Activated CD8-positive, alpha-beta memory T cell treated with anti-CD3 and anti-CD28 coated beads, Interleukin-2, amount 50 U/mL, for 48 hours (primary cell): ENCODE measurements around the gene LPAR1.

ENCODE experiments used
- DNase-seq: peaks from one replicate; pipeline ENCODE4 v3.0.0-alpha.2; 2020

The LPAR1 gene

GRCh38 chr9:110950041-110950645 is 88.1 kb downstream of the LPAR1 start:
- DNase-seq, result no peak

DNA sequence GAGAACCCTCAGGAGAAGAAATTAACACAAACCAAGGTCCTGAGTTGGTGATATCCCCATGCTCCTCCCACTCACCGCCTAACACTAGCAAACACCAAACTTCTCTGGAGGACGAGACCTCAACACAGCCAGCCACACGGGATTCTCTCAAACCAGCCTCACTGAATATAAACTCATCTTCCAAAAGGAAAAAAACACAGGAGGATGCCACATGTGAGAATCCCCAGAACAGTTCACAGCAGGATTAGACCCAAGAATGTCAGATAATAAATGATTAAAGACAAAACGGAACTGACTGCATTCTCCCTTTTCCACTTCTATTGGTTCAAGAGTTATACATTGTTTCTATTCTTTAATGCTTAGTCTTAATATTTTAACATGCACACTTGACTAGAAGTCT is 89.2 kb downstream of the LPAR1 start:
- DNase-seq, result no peak

GRCh38 chr9:110947491-110948044 is 90.7 kb downstream of the LPAR1 start:
- no peak for DNase-seq

- no peak for DNase-seq
These were observed 95.7 kb downstream of the LPAR1 start for GRCh38 chr9:110942522-110942921.

- no peak for DNase-seq
These were observed 97.2 kb downstream of the LPAR1 start for GRCh38 chr9:110940951-110941557.

DNA sequence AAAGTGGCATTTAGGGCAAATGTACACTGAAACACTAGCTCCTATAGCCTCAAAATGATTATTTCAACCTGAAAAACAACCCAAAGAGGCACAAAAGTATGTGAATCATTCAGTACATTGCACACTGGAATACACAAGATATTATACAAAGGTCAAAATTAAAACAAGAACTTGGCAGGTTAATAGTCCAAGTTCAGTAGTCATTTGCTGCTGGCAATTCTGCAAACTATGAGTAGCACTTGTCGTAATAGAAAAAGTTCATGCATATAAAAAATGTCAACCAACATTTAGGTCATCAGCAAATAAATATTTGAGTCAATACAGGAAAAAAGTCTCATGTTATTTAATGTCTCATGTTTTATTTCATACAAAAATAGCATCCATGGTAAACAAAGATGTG is 98.7 kb downstream of the LPAR1 start:
- no peak for DNase-seq

- DNase-seq, result no peak
These were observed 99.2 kb downstream of the LPAR1 start for GRCh38 chr9:110939047-110939446.

DNA sequence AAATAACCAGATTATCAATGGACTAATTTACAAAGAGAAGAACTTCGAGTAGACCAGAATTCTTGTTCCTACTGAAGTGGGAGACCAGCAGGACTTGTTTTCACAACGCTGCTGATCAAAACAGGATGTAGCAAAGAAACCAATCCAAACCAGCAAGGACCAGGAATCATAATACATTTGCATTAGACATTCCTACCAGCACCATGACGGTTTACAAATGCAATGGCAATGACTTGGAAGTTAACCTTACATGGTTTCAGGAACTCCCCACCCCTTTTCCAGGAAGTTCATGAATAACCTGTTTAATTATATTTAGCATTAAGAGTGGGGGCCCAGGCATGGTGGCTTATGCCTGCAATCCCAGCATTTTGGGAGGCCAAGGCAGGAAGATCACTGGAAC is 100.0 kb downstream of the LPAR1 start:
- no peak for DNase-seq

GRCh38 chr9:110936719-110937452 is 101.4 kb downstream of the LPAR1 start:
- no peak for DNase-seq

GRCh38 chr9:110936237-110936636 is 102.0 kb downstream of the LPAR1 start:
- DNase-seq, result no peak

- no peak for DNase-seq
These were observed 102.4 kb downstream of the LPAR1 start for GRCh38 chr9:110935829-110936228.

DNA sequence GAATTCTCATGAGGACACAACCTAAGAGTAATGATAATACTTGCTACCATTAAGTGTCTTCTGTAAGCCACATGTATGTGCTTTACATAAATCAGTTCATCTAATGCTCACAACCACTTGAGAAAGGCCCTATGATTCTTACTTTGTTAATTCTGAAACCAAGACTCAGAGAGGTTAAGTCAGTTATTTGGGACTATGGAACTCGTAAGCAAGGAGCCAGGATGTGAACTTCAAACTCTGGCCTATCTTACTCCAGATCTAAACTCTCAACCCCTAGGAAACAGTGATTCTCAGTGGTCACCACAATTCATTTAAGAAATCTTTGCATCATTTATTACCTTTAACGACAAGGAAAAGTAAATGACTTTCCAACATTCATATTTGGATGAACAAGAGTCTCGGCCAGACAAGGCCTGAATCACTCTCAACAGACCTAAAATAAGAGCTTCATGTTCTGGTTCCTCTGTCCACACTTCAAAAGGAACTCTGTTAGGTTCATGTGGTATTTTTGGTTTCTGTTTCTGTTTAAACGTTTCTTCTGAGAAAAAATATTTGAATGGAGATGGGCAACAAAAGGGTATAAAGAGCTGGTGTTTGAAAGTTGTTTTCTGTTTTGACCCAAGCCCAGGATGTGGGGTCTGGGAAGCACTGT is 104.8 kb downstream of the LPAR1 start:
- no peak for DNase-seq

DNA sequence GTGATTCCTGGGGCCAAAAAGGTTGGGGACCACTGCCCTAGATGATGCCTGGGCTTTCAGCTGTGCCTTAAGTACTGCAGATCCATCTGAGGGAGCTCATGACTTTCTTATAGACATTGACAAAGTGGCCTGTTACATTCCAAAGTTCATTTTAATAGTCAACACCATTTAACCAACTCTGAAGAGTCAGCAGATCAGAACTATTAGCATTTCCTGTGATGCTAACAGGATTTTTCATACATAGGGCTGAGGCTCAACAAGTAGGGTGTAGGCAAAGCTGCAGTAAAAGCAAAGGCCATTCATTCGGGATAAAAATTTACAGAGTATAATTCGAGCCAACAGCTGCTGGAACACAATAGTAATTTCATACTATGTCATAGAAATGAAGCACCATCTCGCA is 105.4 kb downstream of the LPAR1 start:
- no peak for DNase-seq

DNA sequence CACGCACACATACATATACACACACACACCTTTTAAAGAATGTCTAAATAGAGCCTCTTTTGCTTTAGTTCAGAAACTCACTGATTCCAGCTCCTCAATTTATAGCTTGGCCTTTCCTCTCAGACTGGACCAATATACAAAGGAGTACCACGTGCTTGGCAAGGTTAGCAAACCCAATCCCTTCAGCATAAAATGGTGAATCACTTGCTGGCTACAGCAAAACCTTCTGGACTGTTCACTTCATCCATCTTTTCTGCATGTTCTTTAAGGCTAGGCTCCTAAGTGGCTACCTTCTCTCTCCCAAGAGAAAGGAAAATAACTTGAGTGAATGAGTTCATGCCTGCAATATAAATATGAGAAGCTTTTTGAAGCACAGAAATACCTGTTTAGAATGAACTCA is 109.7 kb downstream of the LPAR1 start:
- DNase-seq, result no peak

GRCh38 chr9:110926828-110927487 is 111.3 kb downstream of the LPAR1 start:
- no peak for DNase-seq

DNA sequence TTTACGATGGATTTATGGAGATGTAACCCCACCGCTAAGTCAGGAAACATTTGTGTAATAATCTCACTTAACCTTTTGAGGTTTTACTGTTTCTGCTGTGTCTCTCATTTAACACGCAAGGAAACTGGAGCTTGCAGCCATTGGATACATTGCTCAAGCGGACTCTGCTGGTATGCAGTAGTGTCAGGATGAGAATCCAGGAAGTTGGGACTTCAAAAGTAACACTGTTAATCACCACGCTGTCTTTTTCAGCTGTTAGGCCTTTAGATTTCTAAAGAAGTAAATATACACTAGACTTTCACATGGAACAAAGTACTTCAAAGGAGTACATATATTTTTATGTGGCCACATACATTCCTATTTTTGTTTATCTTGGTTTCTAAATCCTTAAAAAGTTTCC is 114.7 kb downstream of the LPAR1 start:
- no peak for DNase-seq

GRCh38 chr9:110922145-110922544 is 116.1 kb downstream of the LPAR1 start:
- DNase-seq, result no peak

DNA sequence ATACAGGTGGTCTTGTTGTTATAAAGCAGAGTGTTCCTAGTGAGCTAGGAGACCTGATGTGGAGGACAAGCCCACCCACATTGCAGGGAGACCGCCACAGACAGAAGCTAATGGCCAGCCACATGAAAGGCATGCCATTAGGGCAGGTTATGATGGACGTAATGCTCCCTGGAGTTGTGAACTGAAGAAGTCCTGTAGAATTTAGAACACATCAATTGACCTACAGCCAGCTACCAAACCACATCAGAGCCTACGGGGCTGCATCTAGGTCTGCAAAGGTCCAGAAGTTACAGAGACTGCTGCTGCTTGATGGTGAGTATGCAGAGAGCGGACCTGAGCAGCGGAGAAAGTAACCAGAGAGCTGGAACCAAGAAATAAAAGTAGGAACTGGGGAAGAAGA is 116.6 kb downstream of the LPAR1 start:
- no peak for DNase-seq

GRCh38 chr9:110919609-110920008 is 118.7 kb downstream of the LPAR1 start:
- no peak for DNase-seq

- DNase-seq, result no peak
These were observed 119.2 kb downstream of the LPAR1 start for GRCh38 chr9:110919050-110919435.

GRCh38 chr9:110918316-110919049 is 119.8 kb downstream of the LPAR1 start:
- no peak for DNase-seq

DNA sequence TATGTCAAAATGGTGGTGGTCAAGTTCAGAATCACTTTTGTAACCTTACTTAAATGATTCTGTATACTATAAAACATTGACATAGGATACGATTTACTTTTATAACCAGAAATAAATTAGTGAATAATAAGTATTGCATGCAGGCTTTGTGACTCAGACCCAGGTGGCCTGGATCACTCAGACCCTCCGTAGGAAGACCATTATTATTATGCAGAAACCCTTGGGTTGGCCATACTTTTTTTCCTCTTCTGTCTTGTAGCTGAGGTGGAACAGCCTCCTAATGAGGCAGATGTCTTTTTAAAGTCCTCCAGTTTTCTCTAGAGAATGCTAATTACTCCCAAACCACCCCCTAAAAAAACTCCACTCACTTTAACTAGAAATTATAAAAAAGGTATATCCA is 121.9 kb downstream of the LPAR1 start:
- no peak for DNase-seq
